GM12878 (cell line): ENCODE results near the gene KDELR1. TPM values are rescaled to one million over a fixed set of nuclear protein-coding genes. Genes with fewer than 3 reads are reported as not detected.

Experiments used
- ATAC-seq: fragments of 200-7000 bp; cut with Tn5 transposase; 3 replicates; pipeline ENCODE4 v1.9.1; 2020; ENCODE audit warnings: mild to moderate bottlenecking, moderate library complexity
- BruUV-seq: library from RNA; stranded (reverse); fragments of 400-500 nt; replicated peaks from 2 replicates; lab custom pipeline; 2021; lab: Mats Ljungman, UMichigan
- CTCF ChIA-PET: fragments of 300-600 bp; sonication (Branson Sonifier 250); formaldehyde crosslinking; extraction: SDS; loops from one replicate; lab custom pipeline; 2021; ENCODE audit warnings: inconsistent platforms; lab: Yijun Ruan, JAX
- POLR2A ChIA-PET: fragments of 350-600 bp; formaldehyde crosslinking; extraction: SDS; loops from one replicate; lab custom pipeline; 2021; ENCODE audit warnings: inconsistent platforms; lab: Charles Lee
- RAD21 ChIA-PET: fragments of 300-600 bp; sonication (Branson Sonifier 250); formaldehyde crosslinking; loops from one replicate; lab custom pipeline; 2023; ENCODE audit warnings: antibody characterized with exemption; ENCODE audit not compliant: unreplicated experiment; lab: Charles Lee
- SMC1A ChIA-PET: fragments of 300-600 bp; sonication (Branson Sonifier 250); formaldehyde crosslinking; loops from one replicate; lab custom pipeline; 2023; ENCODE audit not compliant: unreplicated experiment, uncharacterized antibody; lab: Charles Lee
- DNase-seq: peaks from one replicate; pipeline ENCODE4 v3.0.0-alpha.2; 2011; ENCODE audit warnings: low read depth, low spot score
- FAIRE-seq: peaks from 3 replicates; lab custom pipeline; 2011; peaks lifted over from hg19 to GRCh38; lab: Jason Lieb, UNC
- H2AFZ ChIP-seq: 2 replicates; pipeline ENCODE4 v1.6.0; 2011; ENCODE audit warnings: low read depth, low read length, control low read depth; ENCODE audit not compliant: control insufficient read depth
- H3K27ac ChIP-seq: 2 replicates; pipeline ENCODE4 v1.5.1; 2011; ENCODE audit warnings: control low read depth; ENCODE audit not compliant: control insufficient read depth, insufficient read depth
- H3K27me3 ChIP-seq, 2 experiments: replicated peaks in 1 of 2; 2 replicates each; pipeline versions ENCODE4 v1.6.0 to v1.6.1; 2011; ENCODE audit warnings: low read length in 1 of 2; ENCODE audit not compliant: control insufficient read depth in 2 of 2, insufficient read depth in 2 of 2
- H3K36me3 ChIP-seq, 2 experiments: 2 replicates each; pipeline ENCODE4 v1.5.1; 2011; ENCODE audit warnings: low read length in 1 of 2; ENCODE audit not compliant: control insufficient read depth in 2 of 2, insufficient read depth in 2 of 2
- H3K4me1 ChIP-seq: 2 replicates; pipeline ENCODE4 v1.6.1; 2011; ENCODE audit warnings: mild to moderate bottlenecking, low read length, moderate library complexity, mixed read lengths; ENCODE audit not compliant: control insufficient read depth, insufficient read depth
- H3K4me2 ChIP-seq: 2 replicates; pipeline ENCODE4 v1.6.0; 2011; ENCODE audit warnings: control low read depth; ENCODE audit not compliant: control insufficient read depth, insufficient read depth
- H3K4me3 ChIP-seq: fragments of 200-600 bp; sonication (generic); 2 replicates; pipeline ENCODE4 v1.5.1; 2016
- H3K79me2 ChIP-seq: 2 replicates; pipeline ENCODE4 v1.6.0; 2011; ENCODE audit warnings: low read length; ENCODE audit not compliant: control insufficient read depth, insufficient read depth
- H3K9ac ChIP-seq: 2 replicates; pipeline ENCODE4 v1.8.0; 2011; ENCODE audit warnings: low read length, control low read depth, mixed read lengths; ENCODE audit not compliant: control insufficient read depth, insufficient read depth
- H3K9me3 ChIP-seq: replicated peaks from 3 replicates; pipeline ENCODE4 v1.5.1; 2011; ENCODE audit warnings: mild to moderate bottlenecking, low read length; ENCODE audit not compliant: control insufficient read depth, insufficient read depth
- H4K20me1 ChIP-seq: 2 replicates; pipeline ENCODE4 v1.6.0; 2011; ENCODE audit not compliant: control insufficient read depth, insufficient read depth
- ATF2 ChIP-seq: IDR thresholded peaks from 2 replicates; pipeline ENCODE4 v1.6.1; 2012; ENCODE audit warnings: low read length, inconsistent platforms
- BACH1 ChIP-seq: fragments of 450-650 bp; IDR thresholded peaks from 2 replicates; pipeline ENCODE4 v1.6.1; 2017; ENCODE audit warnings: mild to moderate bottlenecking, borderline replicate concordance
- CBFB ChIP-seq: IDR thresholded peaks from 2 replicates; pipeline ENCODE4 v1.6.1; 2016; ENCODE audit warnings: antibody characterized with exemption, low read depth
- IKZF1 ChIP-seq: fragments of 450-650 bp; conservative IDR thresholded peaks from 2 replicates; pipeline ENCODE4 v1.6.1; 2017; ENCODE audit warnings: antibody characterized with exemption, mild to moderate bottlenecking
- LARP7 ChIP-seq: fragments of 450-650 bp; IDR thresholded peaks from 2 replicates; pipeline ENCODE4 v1.6.1; 2017; ENCODE audit warnings: mild to moderate bottlenecking
- MXI1 ChIP-seq: fragments of 150-350 bp; IDR thresholded peaks from 2 replicates; pipeline ENCODE4 v1.6.1; 2011; ENCODE audit warnings: low read depth, mild to moderate bottlenecking, inconsistent platforms, low read length, improper control_type of control experiment
- NFYA ChIP-seq: IDR thresholded peaks from 2 replicates; pipeline ENCODE4 v1.6.1; 2011; ENCODE audit warnings: low read depth, mild to moderate bottlenecking, low read length, improper control_type of control experiment, borderline replicate concordance
- SPI1 ChIP-seq: IDR thresholded peaks from 2 replicates; pipeline ENCODE4 v1.6.1; 2011; ENCODE audit warnings: low read depth, mild to moderate bottlenecking, low read length, moderate library complexity, borderline replicate concordance; ENCODE audit not compliant: insufficient read depth
- ZBED1 ChIP-seq: IDR thresholded peaks from 2 replicates; pipeline ENCODE4 v1.6.1; 2016; ENCODE audit warnings: borderline replicate concordance
- ZZZ3 ChIP-seq: IDR thresholded peaks from 2 replicates; pipeline ENCODE4 v1.6.1; 2011; ENCODE audit warnings: low read depth; ENCODE audit not compliant: control insufficient read depth, insufficient read length
- WGBS: methylation state at CpG from one replicate; pipeline ENCODE4 v1.1.6; 2016; ENCODE audit warnings: low lambda C conversion rate; ENCODE audit not compliant: insufficient replicate concordance, insufficient coverage; ENCODE audit errors: missing lambda C conversion rate; 5-methylcytosine and 5-hydroxymethylcytosine counted together
- in situ Hi-C: fragments of 300-500 bp; cut with MboI; formaldehyde crosslinking; loops from 9 replicates; pipeline ENCODE4 v1.14.3; 2018; ENCODE audit warnings: mixed read lengths
- intact Hi-C: fragments of 100-400 bp; cut with micrococcal nuclease; formaldehyde crosslinking; loops from one replicate; pipeline ENCODE4 v1.14.2; 2022; ENCODE audit not compliant: unreplicated experiment
- polyA plus RNA-seq, 11 experiments: library from polyadenylated mRNA; depleted of rRNA in 4 of 11; unstranded in 6 of 11; stranded (reverse) in 5 of 11; fragments of >200 nt; fragmentation: Nextera tagmentation in 4 of 11; fragmentation: Illumina TruSeq in 1 of 11; extraction: Ambion mirVana in 4 of 11; extraction: Trizol in 1 of 11; gene quantifications; 1 replicate in 1 of 11; 2 replicates in 10 of 11; pipeline versions ENCODE4 v1.2.1 to v1.2.3, GENCODE V29; 2011 to 2016; ENCODE audit warnings: inconsistent platforms in 2 of 11, missing spikeins in 2 of 11, low read depth in 1 of 11
- total RNA-seq, 4 experiments: library from RNA; depleted of rRNA in 3 of 4; stranded (reverse); fragments of >200 nt in 3 of 4; fragmentation: Illumina TruSeq in 1 of 4; extraction: Trizol in 1 of 4; gene quantifications; 2 replicates each; pipeline versions ENCODE4 v1.2.1 to v1.2.3, GENCODE V29; 2013 to 2021

The KDELR1 gene
- total and polyA plus RNA-seq, 10 of the 15 experiments (the other 5 are each of a cell fraction or from before 2014, with no cell fraction given): 2.3 to 71.0 (median 45.2) TPM

- ChIA-PET RAD21 (no interaction called here), CTCF (interaction anchor here (1.3 kb wide), 1 partner anchor 48 kb away, joined by 3 read pairs; no protein-coding TSS in a partner anchor)
Observed at GRCh38 chr19:48367855-48368254, 23.5 kb downstream of the KDELR1 start.

More at GRCh38 chr19:48367855-48368254, 23.5 kb downstream of the KDELR1 start:
- peaks cover 9% of the 10 kb centered on the region; the same call in 1 of the 2 replicates for H3K4me1 ChIP-seq
- no TSS peak for BruUV-seq
- H3K9me3 ChIP-seq: no peaks in the 10 kb centered on the region
- no peak overlapping the region for H3K4me2 ChIP-seq
- H3K27ac ChIP-seq: no peak overlapping the region
- FAIRE-seq (no peak), ATAC-seq (no peak), DNase-seq (no peak)
- H3K79me2 ChIP-seq: peaks cover 3% of the 10 kb centered on the region
- no peaks in the 10 kb centered on the region for H4K20me1 ChIP-seq
- SMC1A ChIA-PET: no interaction called here
- TF ChIP-seq NFYA (no peak), SPI1 (no peak), ZBED1 (no peak), MXI1 (no peak), BACH1 (no peak), IKZF1 (no peak), CBFB (no peak), ATF2 (no peak), ZZZ3 (no peak), LARP7 (no peak)
- intact Hi-C loops (no loop called here), in situ Hi-C loops (no loop called here)
- no peaks in the 10 kb centered on the region for H3K36me3 ChIP-seq
- no peak overlapping the region for H2AFZ ChIP-seq
- no peaks in the 10 kb centered on the region for H3K27me3 ChIP-seq
- 39% methylated on average over 5 of the region's 5 CpGs for WGBS
- POLR2A ChIA-PET: no interaction called here
- no peak overlapping the region for H3K4me3 ChIP-seq
- no peak overlapping the region for H3K9ac ChIP-seq
